ENCODE measurements around the gene RSKR.
"Not testable (repeated sequence)": the region's sequence is repeated elsewhere in the genome, so short reads cannot be mapped to it uniquely, and the experiment has no call there.

Gene RSKR

DNA sequence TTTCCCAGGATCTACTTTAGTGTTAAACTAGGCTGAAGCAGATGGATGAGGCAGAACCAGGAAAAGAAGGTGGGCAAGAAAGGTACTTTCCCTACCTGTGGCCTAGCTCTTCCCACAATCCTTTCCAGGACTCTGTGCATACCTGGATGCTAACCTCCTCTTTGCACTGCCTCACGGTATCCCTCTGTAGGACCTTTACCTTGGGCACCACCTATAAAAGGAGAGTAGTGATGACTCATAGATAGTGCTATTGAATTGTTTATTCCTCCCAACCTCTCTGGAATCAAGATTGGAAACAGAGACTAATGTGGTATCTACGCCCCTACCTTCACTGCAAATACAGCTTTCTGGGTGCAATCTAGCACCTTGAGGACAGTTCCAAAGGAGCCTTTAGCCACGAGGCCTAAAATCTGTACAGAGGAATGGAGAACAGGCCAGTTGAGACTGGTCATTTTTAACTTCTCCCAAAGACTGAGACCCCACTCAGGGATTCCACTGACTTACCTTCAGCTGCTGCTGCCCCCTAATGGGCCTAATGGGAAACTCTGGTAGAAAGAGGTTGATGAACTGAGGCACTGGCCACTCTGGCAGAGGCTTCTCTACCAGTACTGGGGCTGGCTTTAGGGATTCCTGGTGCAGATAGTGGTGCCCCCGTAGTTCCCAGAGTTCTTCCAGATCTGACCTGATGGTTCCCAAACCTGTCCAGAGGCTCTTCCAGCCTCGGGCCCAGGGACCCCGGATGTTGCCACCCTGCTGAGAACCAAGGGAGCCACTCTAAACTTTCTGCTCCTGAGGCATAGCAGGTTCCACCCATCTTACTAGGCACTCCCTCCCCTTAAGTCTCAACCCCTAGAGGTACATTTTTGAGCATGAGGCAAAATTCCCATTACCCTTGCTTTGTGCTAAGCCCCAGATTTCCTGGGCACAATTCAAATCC, 781 bp downstream of the RSKR start:
- Histone ChIP-seq H3K36me3 (ENCODE audit: low read depth) (peaks cover 62% of the 10 kb centered on the region), H3K27ac (ENCODE audit: poor library complexity, severe bottlenecking) (no peak overlapping the region), H3K9me3 (ENCODE audit: severe bottlenecking) (no peaks in the 10 kb centered on the region), H3K4me3 (ENCODE audit: severe bottlenecking) (no peak overlapping the region), H3K27me3 (ENCODE audit: insufficient read depth, poor library complexity, severe bottlenecking) (no peaks in the 10 kb centered on the region), H3K4me1 (ENCODE audit: insufficient read depth, poor library complexity, severe bottlenecking) (no peaks in the 10 kb centered on the region)
- DNase-seq (ENCODE audit: low spot score): no peak
- ATAC-seq (ENCODE audit: low read depth): peak; percentile 50
- TF ChIP-seq, protein P1, sequence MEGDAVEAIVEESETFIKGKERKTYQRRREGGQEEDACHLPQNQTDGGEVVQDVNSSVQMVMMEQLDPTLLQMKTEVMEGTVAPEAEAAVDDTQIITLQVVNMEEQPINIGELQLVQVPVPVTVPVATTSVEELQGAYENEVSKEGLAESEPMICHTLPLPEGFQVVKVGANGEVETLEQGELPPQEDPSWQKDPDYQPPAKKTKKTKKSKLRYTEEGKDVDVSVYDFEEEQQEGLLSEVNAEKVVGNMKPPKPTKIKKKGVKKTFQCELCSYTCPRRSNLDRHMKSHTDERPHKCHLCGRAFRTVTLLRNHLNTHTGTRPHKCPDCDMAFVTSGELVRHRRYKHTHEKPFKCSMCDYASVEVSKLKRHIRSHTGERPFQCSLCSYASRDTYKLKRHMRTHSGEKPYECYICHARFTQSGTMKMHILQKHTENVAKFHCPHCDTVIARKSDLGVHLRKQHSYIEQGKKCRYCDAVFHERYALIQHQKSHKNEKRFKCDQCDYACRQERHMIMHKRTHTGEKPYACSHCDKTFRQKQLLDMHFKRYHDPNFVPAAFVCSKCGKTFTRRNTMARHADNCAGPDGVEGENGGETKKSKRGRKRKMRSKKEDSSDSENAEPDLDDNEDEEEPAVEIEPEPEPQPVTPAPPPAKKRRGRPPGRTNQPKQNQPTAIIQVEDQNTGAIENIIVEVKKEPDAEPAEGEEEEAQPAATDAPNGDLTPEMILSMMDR (IDR thresholded peaks at IDR 0.05; ENCODE audit: poor library complexity, severe bottlenecking): peak; percentile 59

DNA sequence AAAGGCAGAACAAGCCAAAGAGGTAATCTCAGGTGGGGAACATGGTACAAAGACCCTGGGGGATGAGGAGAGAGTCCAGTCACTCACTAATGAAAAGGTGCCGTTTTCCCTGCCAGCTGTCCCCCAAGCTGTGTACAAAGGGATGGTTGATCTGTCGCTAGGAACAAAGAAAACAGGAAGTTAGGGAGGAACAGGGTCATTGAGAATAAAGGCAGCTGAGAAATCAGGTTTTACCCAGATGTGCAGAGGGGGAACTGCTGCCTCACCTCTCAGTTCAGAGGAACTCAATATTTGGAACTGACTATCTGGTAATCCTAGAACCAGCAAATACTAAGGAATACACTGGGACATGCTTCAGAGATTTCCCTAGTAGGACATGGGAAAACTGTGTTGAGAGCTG, 1.5 kb downstream of the RSKR start:
- Histone ChIP-seq H3K4me3 (ENCODE audit: severe bottlenecking) (no peak overlapping the region), H3K27ac (ENCODE audit: poor library complexity, severe bottlenecking) (no peak overlapping the region), H3K27me3 (ENCODE audit: insufficient read depth, poor library complexity, severe bottlenecking) (no peaks in the 10 kb centered on the region), H3K4me1 (ENCODE audit: insufficient read depth, poor library complexity, severe bottlenecking) (no peaks in the 10 kb centered on the region), H3K36me3 (ENCODE audit: low read depth) (peaks cover 60% of the 10 kb centered on the region), H3K9me3 (ENCODE audit: severe bottlenecking) (no peaks in the 10 kb centered on the region)
- TF ChIP-seq, protein P1 (IDR thresholded peaks at IDR 0.05; ENCODE audit: poor library complexity, severe bottlenecking): no peak
- ATAC-seq (ENCODE audit: low read depth) (no peak), DNase-seq (ENCODE audit: low spot score) (no peak)

DNA sequence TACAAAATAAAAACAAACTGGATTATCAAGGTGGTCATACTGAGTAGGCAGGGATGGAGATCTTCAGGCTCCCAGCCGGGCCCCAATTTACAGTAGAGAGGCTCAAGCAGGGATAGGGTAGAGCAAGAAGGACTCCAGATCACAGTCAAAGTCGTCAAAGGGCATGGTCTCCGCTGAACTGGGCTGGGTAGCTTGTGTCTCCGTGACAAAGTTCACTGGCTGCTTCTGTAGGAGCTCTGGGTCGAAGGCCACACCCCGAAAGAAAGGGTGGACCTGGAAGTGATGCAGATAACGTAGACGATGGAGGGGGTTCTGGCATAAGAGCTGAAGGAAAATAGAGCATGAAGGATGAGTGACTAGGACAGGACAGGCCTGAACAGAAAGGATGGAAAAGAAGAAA, 3.6 kb downstream of the RSKR start:
- TF ChIP-seq, protein P1 (IDR thresholded peaks at IDR 0.05; ENCODE audit: poor library complexity, severe bottlenecking): no peak
- no peak overlapping the region for H3K4me3 ChIP-seq (ENCODE audit: severe bottlenecking)
- H3K36me3 ChIP-seq (ENCODE audit: low read depth): peaks cover 39% of the 10 kb centered on the region
- no peaks in the 10 kb centered on the region for H3K27me3 ChIP-seq (ENCODE audit: insufficient read depth, poor library complexity, severe bottlenecking)
- H3K4me1 ChIP-seq (ENCODE audit: insufficient read depth, poor library complexity, severe bottlenecking): no peaks in the 10 kb centered on the region
- no peak for DNase-seq (ENCODE audit: low spot score)
- H3K9me3 ChIP-seq (ENCODE audit: severe bottlenecking): no peaks in the 10 kb centered on the region
- no peak overlapping the region for H3K27ac ChIP-seq (ENCODE audit: poor library complexity, severe bottlenecking)
- ATAC-seq (ENCODE audit: low read depth): no peak

DNA sequence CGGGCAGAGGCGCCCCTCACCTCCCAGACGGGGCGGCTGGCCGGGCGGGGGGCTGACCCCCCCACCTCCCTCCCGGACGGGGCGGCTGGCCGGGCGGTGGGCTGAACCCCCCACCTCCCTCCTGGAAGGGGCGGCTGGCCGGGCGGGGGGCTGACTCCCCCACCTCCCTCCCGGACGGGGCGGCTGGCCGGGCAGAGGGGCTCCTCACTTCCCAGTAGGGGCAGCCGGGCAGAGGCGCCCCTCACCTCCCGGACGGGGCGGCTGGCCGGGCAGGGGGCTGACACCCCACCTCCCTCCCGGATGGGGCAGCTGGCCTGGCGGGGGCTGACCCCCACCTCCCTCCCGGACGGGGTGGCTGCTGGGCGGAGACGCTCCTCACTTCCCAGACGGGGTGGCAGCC, 10.0 kb downstream of the RSKR start:
- not testable (repeated sequence) for H3K4me1 ChIP-seq (ENCODE audit: insufficient read depth, poor library complexity, severe bottlenecking); H3K9me3 ChIP-seq (ENCODE audit: severe bottlenecking); H3K4me3 ChIP-seq (ENCODE audit: severe bottlenecking); H3K27me3 ChIP-seq (ENCODE audit: insufficient read depth, poor library complexity, severe bottlenecking); H3K36me3 ChIP-seq (ENCODE audit: low read depth); ATAC-seq (ENCODE audit: low read depth); H3K27ac ChIP-seq (ENCODE audit: poor library complexity, severe bottlenecking); DNase-seq (ENCODE audit: low spot score)

DNA sequence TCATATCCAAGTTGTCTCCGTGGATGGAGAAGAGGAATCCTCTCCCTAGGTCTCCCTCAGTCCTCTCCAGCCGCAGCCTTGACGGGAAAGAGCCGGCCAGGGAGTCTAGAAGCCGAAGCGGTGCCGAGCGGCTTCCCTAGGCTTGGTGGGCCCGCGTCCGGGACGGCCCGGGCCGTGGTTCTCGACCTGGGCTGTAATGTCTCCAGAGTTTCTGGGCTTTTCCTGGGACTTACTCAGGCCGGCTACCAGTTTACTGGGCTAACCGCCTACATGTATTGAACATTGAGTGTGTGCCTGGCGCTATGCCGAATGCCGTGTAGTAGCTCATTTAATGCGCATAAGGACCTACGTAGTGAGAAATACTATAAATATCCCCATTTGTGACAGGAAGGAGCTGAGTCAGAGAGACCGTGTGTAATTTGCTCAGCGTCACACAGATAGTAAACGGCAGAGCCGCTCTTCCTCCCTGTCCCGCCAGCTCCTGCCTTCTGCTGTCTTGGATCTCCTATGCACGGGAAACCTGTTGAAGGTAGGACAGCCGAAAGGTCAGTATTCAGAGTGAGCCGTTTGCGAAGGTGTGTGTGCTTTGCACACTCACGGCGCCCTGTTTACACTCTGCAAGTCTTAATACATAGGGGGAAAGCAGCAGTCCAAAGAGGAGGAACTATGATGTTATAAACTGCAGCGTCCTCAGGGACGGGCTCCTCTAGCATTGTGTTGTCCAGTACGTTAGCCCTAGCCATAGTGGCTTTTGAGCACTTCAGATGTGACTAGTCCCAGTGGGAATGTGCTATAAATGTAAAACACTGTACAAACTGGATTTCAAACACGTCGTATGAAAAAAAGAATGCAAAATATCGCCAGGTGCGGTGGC, 14.4 kb downstream of the RSKR start:
- no peak for DNase-seq (ENCODE audit: low spot score)

More for the DNA sequence above, 14.4 kb downstream of the RSKR start:
- Histone ChIP-seq H3K4me1 (ENCODE audit: insufficient read depth, poor library complexity, severe bottlenecking) (peaks cover 5% of the 10 kb centered on the region), H3K27ac (ENCODE audit: poor library complexity, severe bottlenecking) (peak overlapping the region; percentile 68), H3K27me3 (ENCODE audit: insufficient read depth, poor library complexity, severe bottlenecking) (no peaks in the 10 kb centered on the region), H3K9me3 (ENCODE audit: severe bottlenecking) (no peaks in the 10 kb centered on the region), H3K4me3 (ENCODE audit: severe bottlenecking) (peak overlapping the region; percentile 61), H3K36me3 (ENCODE audit: low read depth) (peaks cover 23% of the 10 kb centered on the region)
- peak; percentile 58 for ATAC-seq (ENCODE audit: low read depth)
- TF ChIP-seq, protein P1 (IDR thresholded peaks at IDR 0.05; ENCODE audit: poor library complexity, severe bottlenecking): no peak

Measured in RWPE2 (cell line).